ENCODE data around the gene ATP1A1. TPM values are rescaled to one million over a fixed set of nuclear protein-coding genes. Genes with fewer than 3 reads are reported as not detected.

Gene ATP1A1
- total RNA-seq, 1 experiment from 2014 or later: 484 TPM

DNA sequence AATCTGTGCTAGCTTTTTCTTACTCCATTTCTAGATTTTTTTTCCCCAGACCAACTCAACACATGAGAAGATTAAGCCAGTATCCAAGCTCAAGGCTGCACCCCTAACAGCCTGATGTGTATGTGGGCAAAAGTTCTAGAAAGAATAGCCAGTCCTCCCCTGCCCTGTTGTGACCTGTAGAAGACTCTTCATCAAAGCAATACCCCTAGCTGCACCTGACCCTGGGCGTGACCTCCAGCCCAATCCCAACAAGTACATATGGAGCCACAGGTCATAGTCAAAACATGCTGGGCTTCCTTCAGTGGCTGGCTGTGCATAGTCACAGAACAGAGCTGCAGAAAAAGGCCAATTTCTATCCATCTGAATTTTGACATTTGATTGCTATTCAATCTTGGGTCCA lies 72.5 kb downstream of the ATP1A1 start:
- Mint-ChIP-seq H3K4me1 (ENCODE audit: low read depth, unreplicated experiment) (peaks cover 10% of the 10 kb centered on the region), H3K36me3 (ENCODE audit: insufficient read depth, unreplicated experiment) (no peaks in the 10 kb centered on the region), H3K9me3 (ENCODE audit: low read depth, unreplicated experiment) (no peaks in the 10 kb centered on the region), H3K27me3 (ENCODE audit: unreplicated experiment) (no peaks in the 10 kb centered on the region), H3K27ac (ENCODE audit: unreplicated experiment) (no peak overlapping the region), H3K4me3 (ENCODE audit: low read depth, unreplicated experiment) (no peak overlapping the region)
- CTCF ChIA-PET: no interaction called here
- TF ChIP-seq, protein P1, sequence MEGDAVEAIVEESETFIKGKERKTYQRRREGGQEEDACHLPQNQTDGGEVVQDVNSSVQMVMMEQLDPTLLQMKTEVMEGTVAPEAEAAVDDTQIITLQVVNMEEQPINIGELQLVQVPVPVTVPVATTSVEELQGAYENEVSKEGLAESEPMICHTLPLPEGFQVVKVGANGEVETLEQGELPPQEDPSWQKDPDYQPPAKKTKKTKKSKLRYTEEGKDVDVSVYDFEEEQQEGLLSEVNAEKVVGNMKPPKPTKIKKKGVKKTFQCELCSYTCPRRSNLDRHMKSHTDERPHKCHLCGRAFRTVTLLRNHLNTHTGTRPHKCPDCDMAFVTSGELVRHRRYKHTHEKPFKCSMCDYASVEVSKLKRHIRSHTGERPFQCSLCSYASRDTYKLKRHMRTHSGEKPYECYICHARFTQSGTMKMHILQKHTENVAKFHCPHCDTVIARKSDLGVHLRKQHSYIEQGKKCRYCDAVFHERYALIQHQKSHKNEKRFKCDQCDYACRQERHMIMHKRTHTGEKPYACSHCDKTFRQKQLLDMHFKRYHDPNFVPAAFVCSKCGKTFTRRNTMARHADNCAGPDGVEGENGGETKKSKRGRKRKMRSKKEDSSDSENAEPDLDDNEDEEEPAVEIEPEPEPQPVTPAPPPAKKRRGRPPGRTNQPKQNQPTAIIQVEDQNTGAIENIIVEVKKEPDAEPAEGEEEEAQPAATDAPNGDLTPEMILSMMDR (IDR thresholded peaks at IDR 0.05; ENCODE audit: unreplicated experiment): no peak
- intact Hi-C loops (cut with micrococcal nuclease; ENCODE audit: unreplicated experiment): no loop called here
- no TSS peak for BruUV-seq (replicated peaks)
- DNase-seq: no peak

DNA sequence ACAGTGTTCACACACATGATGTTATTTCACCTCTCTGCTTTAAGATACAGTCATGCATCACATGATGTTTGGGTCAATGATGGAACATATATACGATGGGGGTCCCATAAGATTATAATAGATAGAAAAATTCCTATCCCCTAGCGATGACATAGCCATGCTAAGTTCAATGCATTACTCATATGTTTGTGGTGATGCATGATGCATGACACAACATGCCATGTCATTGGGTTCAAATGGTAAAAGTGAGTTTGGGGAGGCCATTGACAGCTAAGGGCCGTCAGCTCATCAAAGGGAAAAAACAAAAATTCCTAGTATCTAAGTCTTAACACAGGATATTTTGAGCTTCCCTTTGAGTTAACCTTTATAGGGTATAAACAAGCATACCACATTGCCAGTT lies 73.6 kb downstream of the ATP1A1 start:
- DNase-seq: no peak
- Mint-ChIP-seq H3K27ac (ENCODE audit: unreplicated experiment) (no peak overlapping the region), H3K27me3 (ENCODE audit: unreplicated experiment) (no peaks in the 10 kb centered on the region), H3K4me1 (ENCODE audit: low read depth, unreplicated experiment) (peaks cover 9% of the 10 kb centered on the region), H3K4me3 (ENCODE audit: low read depth, unreplicated experiment) (no peak overlapping the region), H3K9me3 (ENCODE audit: low read depth, unreplicated experiment) (no peaks in the 10 kb centered on the region), H3K36me3 (ENCODE audit: insufficient read depth, unreplicated experiment) (no peaks in the 10 kb centered on the region)
- BruUV-seq (replicated peaks): no TSS peak
- intact Hi-C loops (cut with micrococcal nuclease; ENCODE audit: unreplicated experiment): no loop called here
- CTCF ChIA-PET: no interaction called here
- TF ChIP-seq, protein P1 (IDR thresholded peaks at IDR 0.05; ENCODE audit: unreplicated experiment): no peak

DNA sequence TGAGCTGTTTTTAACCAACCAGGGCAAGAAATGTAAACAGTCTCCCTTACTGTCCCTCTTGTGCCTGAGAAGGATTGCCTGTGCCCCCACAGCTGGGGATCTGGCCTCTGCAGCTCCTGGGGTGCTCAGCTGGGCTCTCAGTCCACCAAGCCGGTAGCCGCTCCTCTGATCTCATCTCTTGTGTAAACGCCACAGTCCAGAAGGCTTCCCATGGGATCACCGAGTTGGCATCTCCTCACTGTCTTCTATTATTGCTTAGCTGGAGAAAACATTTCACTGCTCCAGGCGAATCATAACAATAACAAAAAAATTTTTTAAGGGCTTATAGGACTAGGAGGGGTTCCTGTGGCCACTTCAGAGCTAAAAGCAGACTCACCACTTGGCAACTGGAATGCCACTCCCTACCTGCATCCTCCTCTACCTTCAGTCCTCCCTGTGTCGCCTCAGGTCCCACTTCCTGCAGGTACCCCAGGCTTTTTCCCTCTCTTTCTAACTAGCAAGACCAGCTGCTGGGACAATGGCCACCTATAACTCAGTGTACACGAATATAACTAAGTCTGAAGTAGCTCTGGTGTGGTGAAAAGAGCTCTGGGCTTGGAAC lies 75.8 kb downstream of the ATP1A1 start:
- Mint-ChIP-seq H3K27me3 (ENCODE audit: unreplicated experiment) (no peaks in the 10 kb centered on the region), H3K36me3 (ENCODE audit: insufficient read depth, unreplicated experiment) (no peaks in the 10 kb centered on the region), H3K4me1 (ENCODE audit: low read depth, unreplicated experiment) (peaks cover 15% of the 10 kb centered on the region), H3K27ac (ENCODE audit: unreplicated experiment) (no peak overlapping the region), H3K9me3 (ENCODE audit: low read depth, unreplicated experiment) (no peaks in the 10 kb centered on the region), H3K4me3 (ENCODE audit: low read depth, unreplicated experiment) (no peak overlapping the region)
- TF ChIP-seq, protein P1 (IDR thresholded peaks at IDR 0.05; ENCODE audit: unreplicated experiment): no peak
- no TSS peak for BruUV-seq (replicated peaks)
- intact Hi-C loops (cut with micrococcal nuclease; ENCODE audit: unreplicated experiment): no loop called here
- DNase-seq: no peak
- CTCF ChIA-PET: interaction anchor here (0.9 kb wide), 1 partner anchor 36 kb away, joined by 3 read pairs; no protein-coding TSS in a partner anchor

DNA sequence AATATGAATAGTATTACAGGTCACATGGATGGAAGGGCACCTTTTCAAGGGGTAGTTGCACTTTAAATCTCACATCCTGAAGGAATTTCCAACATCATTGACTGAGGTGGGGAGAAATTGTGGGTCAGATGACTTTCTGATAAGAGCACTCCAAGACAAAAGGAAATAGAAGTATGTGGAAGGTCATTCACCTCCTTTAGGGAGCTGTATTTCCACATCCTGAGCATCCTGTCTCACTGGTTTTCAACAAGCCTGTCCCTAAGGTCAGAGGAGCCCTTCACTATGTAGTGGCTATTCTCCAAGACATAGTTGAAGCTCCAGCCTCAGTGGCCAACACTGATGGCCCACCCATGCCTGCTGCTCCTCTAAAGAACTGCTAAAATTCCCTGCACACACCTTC lies 76.5 kb downstream of the ATP1A1 start:
- Mint-ChIP-seq H3K27me3 (ENCODE audit: unreplicated experiment) (no peaks in the 10 kb centered on the region), H3K36me3 (ENCODE audit: insufficient read depth, unreplicated experiment) (no peaks in the 10 kb centered on the region), H3K27ac (ENCODE audit: unreplicated experiment) (no peak overlapping the region), H3K4me1 (ENCODE audit: low read depth, unreplicated experiment) (peaks cover 18% of the 10 kb centered on the region), H3K9me3 (ENCODE audit: low read depth, unreplicated experiment) (no peaks in the 10 kb centered on the region), H3K4me3 (ENCODE audit: low read depth, unreplicated experiment) (no peak overlapping the region)
- intact Hi-C loops (cut with micrococcal nuclease; ENCODE audit: unreplicated experiment): no loop called here
- DNase-seq: no peak
- no TSS peak for BruUV-seq (replicated peaks)
- TF ChIP-seq, protein P1 (IDR thresholded peaks at IDR 0.05; ENCODE audit: unreplicated experiment): no peak
- CTCF ChIA-PET: interaction anchor here (0.9 kb wide), 1 partner anchor 35 kb away, joined by 3 read pairs; no protein-coding TSS in a partner anchor

Data from Calu3 (cell line).